Measurements from ENCODE around the gene PLEKHA7. TPM values are rescaled to one million over a fixed set of nuclear protein-coding genes. Genes with fewer than 3 reads are reported as not detected.

Gene PLEKHA7
- total RNA-seq, 4 donors from 2014 or later = 14.7 to 33.5 (median 16.7) TPM

GRCh38 chr11:16758382-16759024, 255.7 kb downstream of the PLEKHA7 start:
- no peak for TF ChIP-seq CTCF (IDR thresholded peaks at IDR 0.05; ENCODE audit: low read depth)

DNA sequence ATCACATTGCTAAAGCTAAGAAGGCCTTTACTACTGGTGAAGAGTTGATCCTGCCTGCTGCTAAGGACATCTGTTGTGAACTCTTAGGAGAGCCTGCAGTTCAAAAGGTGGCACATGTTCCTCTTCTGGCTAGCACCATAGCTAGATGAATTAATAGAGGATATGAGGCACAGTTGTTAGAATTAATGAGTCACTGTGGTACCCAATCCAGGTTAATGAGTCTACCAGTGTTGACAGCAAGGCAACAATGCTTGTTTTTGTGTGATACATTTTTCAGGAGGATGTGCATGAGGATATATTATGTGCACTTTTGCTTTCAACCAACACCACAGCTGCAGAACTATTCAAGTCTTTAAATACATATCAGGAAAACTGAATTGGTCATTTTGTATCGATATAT, 263.8 kb downstream of the PLEKHA7 start:
- TF ChIP-seq CTCF (IDR thresholded peaks at IDR 0.05; ENCODE audit: low read depth) = no peak

GRCh38 chr11:16749666-16750065, 264.5 kb downstream of the PLEKHA7 start:
- no peak for TF ChIP-seq CTCF (IDR thresholded peaks at IDR 0.05; ENCODE audit: low read depth)

- no peak for TF ChIP-seq CTCF (IDR thresholded peaks at IDR 0.05; ENCODE audit: low read depth)
Measured at GRCh38 chr11:16749092-16749491, 265.1 kb downstream of the PLEKHA7 start.

- TF ChIP-seq CTCF (IDR thresholded peaks at IDR 0.05; ENCODE audit: low read depth) = no peak
Measured at GRCh38 chr11:16745950-16746605, 268.1 kb downstream of the PLEKHA7 start.

DNA sequence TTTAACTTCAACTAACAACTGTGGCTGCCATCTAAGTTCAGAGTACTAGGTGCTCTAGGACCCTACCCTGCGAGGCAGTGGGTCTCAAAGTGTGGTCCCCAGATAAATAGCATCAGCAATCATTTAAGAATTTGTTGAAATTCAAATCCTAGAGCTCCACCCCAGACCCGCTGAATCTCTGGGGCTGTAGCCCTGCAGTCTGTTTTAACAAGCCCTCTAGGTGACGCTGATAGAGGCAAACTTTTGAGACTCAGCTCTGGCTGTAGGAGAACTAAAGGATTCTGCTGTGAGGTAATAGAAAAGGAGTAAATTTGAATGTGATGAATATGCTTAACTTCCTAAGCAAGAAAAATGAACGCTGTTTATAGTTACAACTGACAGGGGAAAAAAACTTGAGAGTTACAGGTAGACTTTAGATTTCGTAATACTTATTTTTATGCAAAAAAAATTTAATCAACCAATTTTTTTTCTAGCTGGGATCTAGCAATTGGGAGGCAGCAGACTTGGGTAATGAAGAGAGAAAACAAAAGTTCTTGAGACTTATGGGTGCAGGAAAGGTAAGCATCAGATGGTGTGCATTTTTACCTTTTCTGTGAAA, 270.0 kb downstream of the PLEKHA7 start:
- TF ChIP-seq CTCF (IDR thresholded peaks at IDR 0.05; ENCODE audit: low read depth) = no peak

DNA sequence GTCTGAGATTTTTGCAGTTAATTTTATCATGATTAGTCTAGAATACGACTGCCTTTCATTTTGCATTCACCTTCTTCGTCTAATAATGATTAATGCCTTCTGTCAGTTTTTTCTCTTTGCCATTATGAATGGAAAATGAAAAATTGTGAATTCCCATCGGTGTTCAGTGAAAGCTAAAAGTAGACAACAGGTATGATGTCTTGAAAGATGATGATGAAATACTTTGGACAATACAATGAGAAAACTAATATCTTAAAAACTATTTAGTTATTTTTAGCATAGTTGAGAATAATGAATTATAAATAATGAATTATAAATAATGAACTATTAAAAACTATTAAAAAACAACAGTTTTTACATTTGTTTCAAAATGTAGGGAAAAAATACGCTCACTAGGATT, 270.7 kb downstream of the PLEKHA7 start:
- no peak for TF ChIP-seq CTCF (IDR thresholded peaks at IDR 0.05; ENCODE audit: low read depth)

All from subcutaneous adipose tissue (tissue), 4 donors.